Mesendoderm (in vitro differentiated cells): ENCODE results near the gene COL5A3.

ENCODE experiments used
- DNase-seq: peaks from one replicate; pipeline ENCODE4 v3.0.0; 2013
- H2AK5ac ChIP-seq: 2 replicates; pipeline ENCODE4 v1.6.1; 2013; ENCODE audit warnings: low read length, inconsistent platforms
- H2BK120ac ChIP-seq: 2 replicates; pipeline ENCODE4 v1.6.1; 2013; ENCODE audit warnings: low read depth, mild to moderate bottlenecking, low read length, moderate library complexity, mixed read lengths
- H2BK15ac ChIP-seq: replicated peaks from 2 replicates; pipeline ENCODE4 v1.6.1; 2013; ENCODE audit warnings: low read depth, mild to moderate bottlenecking, moderate library complexity
- H2BK5ac ChIP-seq: 2 replicates; pipeline ENCODE4 v1.6.1; 2013; ENCODE audit warnings: low read length, inconsistent platforms
- H3K18ac ChIP-seq: 2 replicates; pipeline ENCODE4 v1.6.1; 2013; ENCODE audit warnings: mild to moderate bottlenecking, low read length, mixed read lengths
- H3K23ac ChIP-seq: one replicate; pipeline ENCODE4 v1.6.1; 2013; ENCODE audit warnings: low read length
- H3K27ac ChIP-seq: 2 replicates; pipeline ENCODE4 v1.5.1; 2013; ENCODE audit warnings: low read depth, mild to moderate bottlenecking, inconsistent platforms, low read length, moderate library complexity
- H3K27me3 ChIP-seq: 2 replicates; pipeline ENCODE4 v1.6.1; 2013; ENCODE audit warnings: low read length, control low read depth, mild to moderate bottlenecking, inconsistent platforms; ENCODE audit not compliant: insufficient read depth, poor library complexity
- H3K36me3 ChIP-seq: 2 replicates; pipeline ENCODE4 v1.6.1; 2013; ENCODE audit warnings: low read length, inconsistent platforms; ENCODE audit not compliant: control insufficient read depth, insufficient read depth
- H3K4ac ChIP-seq: one replicate; pipeline ENCODE4 v1.6.1; 2013; ENCODE audit warnings: low read depth, mild to moderate bottlenecking, low read length, moderate library complexity
- H3K4me1 ChIP-seq: 2 replicates; pipeline ENCODE4 v1.6.1; 2013; ENCODE audit warnings: low read depth, low read length, inconsistent platforms; ENCODE audit not compliant: control insufficient read depth
- H3K4me2 ChIP-seq: 2 replicates; pipeline ENCODE4 v1.6.1; 2013; ENCODE audit warnings: low read length
- H3K4me3 ChIP-seq: 2 replicates; pipeline ENCODE4 v1.5.1; 2013; ENCODE audit warnings: mild to moderate bottlenecking, low read length
- H3K56ac ChIP-seq: one replicate; pipeline ENCODE4 v1.6.1; 2013; ENCODE audit warnings: low read length
- H3K79me1 ChIP-seq: 2 replicates; pipeline ENCODE4 v1.6.1; 2013; ENCODE audit warnings: low read length, inconsistent platforms
- H3K79me2 ChIP-seq: 2 replicates; pipeline ENCODE4 v1.6.1; 2013; ENCODE audit warnings: mild to moderate bottlenecking, low read length; ENCODE audit not compliant: control insufficient read depth, insufficient read depth
- H3K9ac ChIP-seq: 2 replicates; pipeline ENCODE4 v1.6.1; 2013; ENCODE audit warnings: low read length, inconsistent platforms
- H4K5ac ChIP-seq: one replicate; pipeline ENCODE4 v1.6.1; 2013; ENCODE audit warnings: low read length
- H4K8ac ChIP-seq: one replicate; pipeline ENCODE4 v1.6.1; 2013; ENCODE audit warnings: low read depth, mild to moderate bottlenecking, control low read depth, low read length, moderate library complexity
- WGBS: extraction: QIAGEN DNeasy Blood & Tissue Kit; methylation state at CpG from one replicate; pipeline ENCODE4 v1.1.7; 2013; ENCODE audit warnings: low lambda C conversion rate, missing lambda C conversion rate; ENCODE audit not compliant: insufficient coverage; ENCODE audit errors: extremely low coverage; 5-methylcytosine and 5-hydroxymethylcytosine counted together

COL5A3 gene

GRCh38 chr19:10010939-10011338, 635 bp upstream of the COL5A3 start:
- Histone ChIP-seq H3K27ac (no peak overlapping the region), H4K8ac (no peak overlapping the region), H3K27me3 (no peaks in the 10 kb centered on the region), H3K9ac (no peak overlapping the region), H2BK5ac (no peak overlapping the region), H2BK15ac (no peak overlapping the region), H3K18ac (no peak overlapping the region), H2AK5ac (no peak overlapping the region), H3K4ac (no peak overlapping the region), H4K5ac (no peak overlapping the region), H3K56ac (no peak overlapping the region), H2BK120ac (no peak overlapping the region), H3K36me3 (no peaks in the 10 kb centered on the region), H3K79me2 (no peaks in the 10 kb centered on the region), H3K4me1 (no peaks in the 10 kb centered on the region), H3K4me3 (no peak overlapping the region), H3K23ac (no peak overlapping the region), H3K79me1 (no peaks in the 10 kb centered on the region), H3K4me2 (no peak overlapping the region)
- WGBS: no CpG with 5 or more reads among the region's 9 CpGs
- DNase-seq: no peak

DNA sequence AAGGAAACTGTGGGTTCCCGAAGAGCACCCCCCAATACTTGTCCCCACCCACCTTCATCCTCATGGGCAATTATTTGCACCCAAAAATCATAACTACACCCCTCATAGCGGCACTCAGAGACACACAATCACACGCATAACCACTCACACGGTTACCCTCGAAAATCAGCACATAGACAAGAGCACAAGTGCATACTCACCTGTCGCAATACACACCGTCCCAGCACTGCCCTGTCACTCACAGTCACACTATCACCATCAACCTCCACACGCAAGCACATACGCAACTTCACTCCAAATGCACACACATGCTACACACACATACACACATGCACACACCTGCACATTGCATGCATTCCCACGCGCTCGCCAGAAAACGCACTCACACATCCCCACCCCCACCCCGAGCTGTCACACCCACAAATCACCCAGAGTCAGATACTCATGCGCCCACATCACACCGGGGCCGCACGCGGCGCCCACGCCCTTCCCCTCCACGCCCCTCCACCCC, 535 bp downstream of the COL5A3 start:
- Histone ChIP-seq H3K56ac (no peak overlapping the region), H3K4me2 (no peak overlapping the region), H3K36me3 (no peaks in the 10 kb centered on the region), H2BK15ac (no peak overlapping the region), H3K4ac (no peak overlapping the region), H3K79me2 (no peaks in the 10 kb centered on the region), H3K27me3 (no peaks in the 10 kb centered on the region), H3K27ac (no peak overlapping the region), H4K8ac (no peak overlapping the region), H4K5ac (no peak overlapping the region), H3K4me1 (no peaks in the 10 kb centered on the region), H3K18ac (no peak overlapping the region), H2AK5ac (no peak overlapping the region), H2BK5ac (no peak overlapping the region), H3K4me3 (no peak overlapping the region), H3K9ac (no peak overlapping the region), H2BK120ac (no peak overlapping the region), H3K23ac (no peak overlapping the region), H3K79me1 (no peaks in the 10 kb centered on the region)
- no peak for DNase-seq
- WGBS: no CpG with 5 or more reads among the region's 22 CpGs

GRCh38 chr19:10008184-10008765, 2.0 kb downstream of the COL5A3 start:
- WGBS: no CpG with 5 or more reads among the region's 11 CpGs
- H3K4me1 ChIP-seq: no peaks in the 10 kb centered on the region
- H3K4me2 ChIP-seq: no peak overlapping the region
- no peak overlapping the region for H3K9ac ChIP-seq
- no peak overlapping the region for H3K4ac ChIP-seq
- no peak overlapping the region for H2BK15ac ChIP-seq
- no peaks in the 10 kb centered on the region for H3K27me3 ChIP-seq
- no peak overlapping the region for H2AK5ac ChIP-seq
- no peak overlapping the region for H3K23ac ChIP-seq
- H3K56ac ChIP-seq: no peak overlapping the region
- no peak overlapping the region for H3K27ac ChIP-seq
- H3K36me3 ChIP-seq: no peaks in the 10 kb centered on the region
- H3K4me3 ChIP-seq: no peak overlapping the region
- no peak overlapping the region for H2BK120ac ChIP-seq
- H3K18ac ChIP-seq: no peak overlapping the region
- H4K8ac ChIP-seq: no peak overlapping the region
- no peaks in the 10 kb centered on the region for H3K79me1 ChIP-seq
- no peak for DNase-seq
- H3K79me2 ChIP-seq: no peaks in the 10 kb centered on the region
- H2BK5ac ChIP-seq: no peak overlapping the region
- no peak overlapping the region for H4K5ac ChIP-seq

DNA sequence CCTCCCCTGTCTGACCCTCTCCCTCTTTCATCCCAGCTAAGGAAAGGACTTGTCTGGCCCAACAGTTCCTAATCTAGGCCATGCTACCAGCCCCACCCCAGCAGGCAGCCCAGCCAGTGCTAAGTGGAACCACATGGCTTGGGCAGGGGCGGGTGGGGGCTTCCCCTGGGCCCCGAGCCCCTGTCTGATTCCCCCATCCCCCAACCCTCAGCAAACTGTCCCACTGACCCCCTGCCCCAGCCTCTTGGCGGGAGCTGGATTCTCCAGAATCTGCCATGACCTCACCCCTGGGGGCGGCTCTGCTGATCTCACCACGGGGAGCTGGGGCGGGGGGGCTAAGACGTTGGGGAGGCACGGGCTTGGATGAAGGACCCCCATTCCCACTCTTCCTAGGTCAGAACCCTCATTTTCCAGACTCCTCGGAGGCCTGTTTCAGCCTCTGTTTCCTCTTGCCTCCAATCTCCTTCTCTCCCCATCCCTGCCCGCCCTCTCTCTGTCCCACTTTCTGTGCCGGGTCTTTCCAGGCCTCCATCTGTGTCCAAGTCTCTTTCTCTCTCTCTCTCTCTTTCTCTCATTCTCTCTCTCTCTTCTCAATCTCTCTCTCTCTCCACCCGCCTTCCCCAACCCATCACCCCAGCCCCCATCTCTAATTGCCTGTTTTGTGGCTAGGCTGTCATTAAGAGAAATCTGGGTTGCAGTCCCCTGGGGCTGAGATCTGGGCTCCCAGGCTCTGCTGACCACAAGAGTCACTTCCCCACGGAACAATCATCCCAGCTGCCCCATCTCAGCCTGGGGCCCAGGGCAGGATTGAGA, 2.7 kb downstream of the COL5A3 start:
- no peak overlapping the region for H3K4me2 ChIP-seq
- no peak overlapping the region for H3K27ac ChIP-seq
- H3K36me3 ChIP-seq: no peaks in the 10 kb centered on the region
- no peaks in the 10 kb centered on the region for H3K79me1 ChIP-seq
- no peak overlapping the region for H2BK15ac ChIP-seq
- H3K4me1 ChIP-seq: no peaks in the 10 kb centered on the region
- H2BK120ac ChIP-seq: no peak overlapping the region
- no peak overlapping the region for H3K4ac ChIP-seq
- no peak for DNase-seq
- no peak overlapping the region for H3K23ac ChIP-seq
- H3K56ac ChIP-seq: no peak overlapping the region
- H2AK5ac ChIP-seq: no peak overlapping the region
- H4K8ac ChIP-seq: no peak overlapping the region
- H2BK5ac ChIP-seq: no peak overlapping the region
- H3K79me2 ChIP-seq: no peaks in the 10 kb centered on the region
- H3K27me3 ChIP-seq: no peaks in the 10 kb centered on the region
- H3K18ac ChIP-seq: no peak overlapping the region
- 100% methylated on average over 1 of the region's 13 CpGs for WGBS
- H4K5ac ChIP-seq: no peak overlapping the region
- no peak overlapping the region for H3K9ac ChIP-seq
- no peak overlapping the region for H3K4me3 ChIP-seq

- Histone ChIP-seq H3K27me3 (no peaks in the 10 kb centered on the region), H3K27ac (no peak overlapping the region), H3K9ac (no peak overlapping the region), H2AK5ac (no peak overlapping the region), H3K79me2 (no peaks in the 10 kb centered on the region), H3K4me1 (no peaks in the 10 kb centered on the region), H3K23ac (no peak overlapping the region), H2BK120ac (no peak overlapping the region), H3K36me3 (no peaks in the 10 kb centered on the region), H3K4ac (no peak overlapping the region), H2BK15ac (no peak overlapping the region), H3K56ac (no peak overlapping the region), H3K18ac (no peak overlapping the region), H3K4me3 (no peak overlapping the region), H4K8ac (no peak overlapping the region), H3K4me2 (no peak overlapping the region), H2BK5ac (no peak overlapping the region), H3K79me1 (no peaks in the 10 kb centered on the region), H4K5ac (no peak overlapping the region)
- DNase-seq: no peak
Observed at GRCh38 chr19:10006752-10007323, 3.5 kb downstream of the COL5A3 start.
